Measurements from ENCODE around the gene CACNA2D3. TPM values are rescaled to one million over a fixed set of nuclear protein-coding genes. Genes with fewer than 3 reads are reported as not detected.
A peak's percentile ranks its signal among the peaks of the same experiment; 100 is the strongest.

Gene CACNA2D3
- total and polyA plus RNA-seq, 12 donors, result 0.51 to 43.5 (median 19.3) TPM

GRCh38 chr3:55007971-55008370 is 885.6 kb downstream of the CACNA2D3 start:
- DNase-seq (no peak), ATAC-seq (no peak)
- H3K27ac ChIP-seq, result no peak overlapping the region
- intact Hi-C loops (cut with DNase I), result no loop called here
- peaks cover 0 to 2% (median 0%) of the 10 kb centered on the region in 11 donors for H3K9me3 ChIP-seq
- whole genome bisulfite sequencing, 2 donors, result 79 to 83% methylated on average over 1 of the region's 1 CpG
- H3K36me3 ChIP-seq, result no peaks in the 10 kb centered on the region
- no peak overlapping the region for H3K4me3 ChIP-seq
- H3K4me1 ChIP-seq, result no peaks in the 10 kb centered on the region
- TF ChIP-seq CTCF (IDR thresholded peaks at IDR 0.05), result no peak
- H3K27me3 ChIP-seq, result no peaks in the 10 kb centered on the region

GRCh38 chr3:55009372-55009771 is 887.0 kb downstream of the CACNA2D3 start:
- no peak for TF ChIP-seq CTCF (IDR thresholded peaks at IDR 0.05)
- Histone ChIP-seq H3K4me1 (no peaks in the 10 kb centered on the region), H3K36me3 (no peaks in the 10 kb centered on the region), H3K27ac (no peak overlapping the region), H3K27me3 (no peaks in the 10 kb centered on the region), H3K4me3 (no peak overlapping the region), H3K9me3 (no peaks in the 10 kb centered on the region)
- ATAC-seq, result no peak
- no peak for DNase-seq
- WGBS, 2 donors, result 67 to 68% methylated on average over 4 of the region's 4 CpGs
- intact Hi-C loops (cut with DNase I), result no loop called here

GRCh38 chr3:55012091-55012490 is 889.7 kb downstream of the CACNA2D3 start:
- TF ChIP-seq CTCF (IDR thresholded peaks at IDR 0.05), result no peak
- intact Hi-C loops (cut with DNase I), result loop anchor here in 1 of 10 donors (10.0 kb wide), 1 partner anchor 147 kb away; no protein-coding TSS in a partner anchor
- H3K36me3 ChIP-seq, result no peaks in the 10 kb centered on the region
- 86 to 94% methylated on average over 4 of the region's 4 CpGs for WGBS, 2 donors
- no peak overlapping the region for H3K4me3 ChIP-seq
- DNase-seq (no peak), ATAC-seq (no peak)
- H3K27me3 ChIP-seq, result no peaks in the 10 kb centered on the region
- H3K9me3 ChIP-seq, result no peaks in the 10 kb centered on the region
- H3K4me1 ChIP-seq, result no peaks in the 10 kb centered on the region
- no peak overlapping the region for H3K27ac ChIP-seq

GRCh38 chr3:55013145-55013925 is 891.0 kb downstream of the CACNA2D3 start:
- WGBS, 2 donors, result 51 to 56% methylated on average over 5 of the region's 5 CpGs

More at GRCh38 chr3:55013145-55013925, 891.0 kb downstream of the CACNA2D3 start:
- intact Hi-C loops (cut with DNase I), result loop anchor here in 1 of 10 donors (10.0 kb wide), 1 partner anchor 149 kb away; no protein-coding TSS in a partner anchor
- H3K9me3 ChIP-seq, result no peaks in the 10 kb centered on the region
- no peaks in the 10 kb centered on the region for H3K27me3 ChIP-seq
- H3K4me1 ChIP-seq, result no peaks in the 10 kb centered on the region
- ATAC-seq (peak in 1 of 8 donors; percentile 42), DNase-seq (no peak)
- peak in 1 of 9 donors; percentile 29 for TF ChIP-seq CTCF (IDR thresholded peaks at IDR 0.05)
- H3K4me3 ChIP-seq, result no peak overlapping the region
- no peak overlapping the region for H3K27ac ChIP-seq
- no peaks in the 10 kb centered on the region for H3K36me3 ChIP-seq
